MM.1S (cell line): ENCODE measurements around the gene MDH2.

ENCODE experiments used
- DNase-seq: peaks from one replicate; pipeline ENCODE4 v3.0.0-alpha.2; 2015
- H2AFZ ChIP-seq: fragments of 300-600 bp; sonication (generic); 2 replicates; pipeline ENCODE4 v1.6.0; 2016; ENCODE audit warnings: antibody characterized with exemption, low read length
- H3F3A ChIP-seq: fragments of 300-600 bp; sonication (generic); 2 replicates; pipeline ENCODE4 v1.6.1; 2016; ENCODE audit warnings: mild to moderate bottlenecking, antibody characterized with exemption, low read length, moderate library complexity, mixed read lengths; ENCODE audit not compliant: insufficient read depth
- H3K27ac ChIP-seq: fragments of 300-600 bp; sonication (generic); 2 replicates; pipeline ENCODE4 v1.5.1; 2016; ENCODE audit warnings: mild to moderate bottlenecking, low read length
- H3K27me3 ChIP-seq: fragments of 300-600 bp; sonication (generic); replicated peaks from 2 replicates; pipeline ENCODE4 v1.6.0; 2016; ENCODE audit warnings: low read length; ENCODE audit not compliant: insufficient read depth
- H3K36me3 ChIP-seq: fragments of 300-600 bp; sonication (generic); replicated peaks from 2 replicates; pipeline ENCODE4 v1.6.1; 2016; ENCODE audit warnings: mild to moderate bottlenecking, low read length, mixed read lengths; ENCODE audit not compliant: insufficient read depth
- H3K4me1 ChIP-seq: fragments of 300-600 bp; sonication (generic); 2 replicates; pipeline ENCODE4 v1.6.1; 2016; ENCODE audit warnings: low read length, mixed read lengths
- H3K4me2 ChIP-seq: fragments of 300-600 bp; sonication (generic); 2 replicates; pipeline ENCODE4 v1.6.0; 2016; ENCODE audit warnings: low read depth, low read length
- H3K4me3 ChIP-seq: fragments of 300-600 bp; sonication (generic); 2 replicates; pipeline ENCODE4 v1.5.1; 2016; ENCODE audit warnings: low read length, mixed read lengths
- H3K79me2 ChIP-seq: fragments of 300-600 bp; sonication (generic); 2 replicates; pipeline ENCODE4 v1.6.1; 2016; ENCODE audit warnings: mixed run types, low read length, mixed read lengths
- H3K9ac ChIP-seq: fragments of 300-600 bp; sonication (generic); 2 replicates; pipeline ENCODE4 v1.6.1; 2016; ENCODE audit warnings: low read length, mixed read lengths
- H3K9me2 ChIP-seq: fragments of 300-600 bp; sonication (generic); replicated peaks from 2 replicates; pipeline ENCODE4 v1.6.1; 2016; ENCODE audit warnings: mild to moderate bottlenecking, low read length, mixed read lengths; ENCODE audit not compliant: insufficient read depth
- H3K9me3 ChIP-seq: fragments of 300-600 bp; sonication (generic); replicated peaks from 2 replicates; pipeline ENCODE4 v1.6.1; 2016; ENCODE audit warnings: mild to moderate bottlenecking, low read length, mixed read lengths; ENCODE audit not compliant: insufficient read depth
- H4K20me1 ChIP-seq: fragments of 300-600 bp; sonication (generic); 2 replicates; pipeline ENCODE4 v1.6.1; 2016; ENCODE audit warnings: mild to moderate bottlenecking, low read length, moderate library complexity, mixed read lengths; ENCODE audit not compliant: insufficient read depth
- EZH2 ChIP-seq: fragments of 300-600 bp; sonication (generic); optimal IDR thresholded peaks from 2 replicates; pipeline ENCODE3; 2017; ENCODE audit warnings: low read depth, mild to moderate bottlenecking, antibody characterized with exemption, low read length, mixed read lengths
- EZH2phosphoT487 ChIP-seq: fragments of 300-600 bp; sonication (generic); IDR thresholded peaks from 2 replicates; pipeline ENCODE4 v1.6.1; 2018; ENCODE audit warnings: antibody characterized with exemption, low read length
- TF ChIP-seq, protein P1 (sequence below): fragments of 300-600 bp; sonication (generic); IDR thresholded peaks from 2 replicates; pipeline ENCODE4 v1.5.1; 2016; ENCODE audit warnings: antibody characterized with exemption, low read length, mixed read lengths

Gene MDH2

DNA sequence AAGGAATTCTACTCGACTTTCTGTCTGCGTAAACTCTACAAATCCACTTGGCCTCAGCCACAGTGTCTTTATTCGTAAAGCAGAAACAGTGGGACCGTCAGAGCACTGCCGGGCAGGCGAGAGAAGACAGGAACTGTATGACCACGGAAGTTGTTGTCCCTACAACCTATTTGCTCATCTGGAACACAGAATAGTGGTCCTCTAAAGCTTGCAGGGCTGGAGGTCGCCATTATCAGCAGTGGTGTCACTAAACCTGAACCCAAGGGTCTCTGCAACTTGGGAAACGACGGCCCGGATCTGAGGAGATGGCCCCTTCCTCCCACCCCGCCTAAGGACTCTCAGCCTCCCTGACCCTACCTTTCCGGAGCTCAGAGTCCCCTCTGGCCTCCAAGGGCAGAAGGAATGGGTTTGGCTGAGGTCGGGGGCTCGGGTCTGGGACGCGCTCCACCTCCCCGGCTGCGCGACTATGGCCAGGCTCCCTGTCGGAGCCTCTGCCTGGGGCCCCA is 548 bp upstream of the MDH2 start:
- no peaks in the 10 kb centered on the region for H3K9me2 ChIP-seq
- peaks cover 7% of the 10 kb centered on the region for H3K4me1 ChIP-seq
- H3K4me2 ChIP-seq: peak overlapping the region; percentile 53
- H3K4me3 ChIP-seq: peak overlapping the region; percentile 99
- H3K36me3 ChIP-seq: no peaks in the 10 kb centered on the region
- H3K79me2 ChIP-seq: peaks cover 69% of the 10 kb centered on the region
- TF ChIP-seq EZH2: no peak
- TF ChIP-seq, protein P1, sequence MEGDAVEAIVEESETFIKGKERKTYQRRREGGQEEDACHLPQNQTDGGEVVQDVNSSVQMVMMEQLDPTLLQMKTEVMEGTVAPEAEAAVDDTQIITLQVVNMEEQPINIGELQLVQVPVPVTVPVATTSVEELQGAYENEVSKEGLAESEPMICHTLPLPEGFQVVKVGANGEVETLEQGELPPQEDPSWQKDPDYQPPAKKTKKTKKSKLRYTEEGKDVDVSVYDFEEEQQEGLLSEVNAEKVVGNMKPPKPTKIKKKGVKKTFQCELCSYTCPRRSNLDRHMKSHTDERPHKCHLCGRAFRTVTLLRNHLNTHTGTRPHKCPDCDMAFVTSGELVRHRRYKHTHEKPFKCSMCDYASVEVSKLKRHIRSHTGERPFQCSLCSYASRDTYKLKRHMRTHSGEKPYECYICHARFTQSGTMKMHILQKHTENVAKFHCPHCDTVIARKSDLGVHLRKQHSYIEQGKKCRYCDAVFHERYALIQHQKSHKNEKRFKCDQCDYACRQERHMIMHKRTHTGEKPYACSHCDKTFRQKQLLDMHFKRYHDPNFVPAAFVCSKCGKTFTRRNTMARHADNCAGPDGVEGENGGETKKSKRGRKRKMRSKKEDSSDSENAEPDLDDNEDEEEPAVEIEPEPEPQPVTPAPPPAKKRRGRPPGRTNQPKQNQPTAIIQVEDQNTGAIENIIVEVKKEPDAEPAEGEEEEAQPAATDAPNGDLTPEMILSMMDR: no peak
- no peak for TF ChIP-seq EZH2phosphoT487
- no peak for DNase-seq
- H3F3A ChIP-seq: peaks cover 8% of the 10 kb centered on the region
- peak overlapping the region; percentile 98 for H3K9ac ChIP-seq
- no peaks in the 10 kb centered on the region for H4K20me1 ChIP-seq
- H3K9me3 ChIP-seq: no peaks in the 10 kb centered on the region
- peak overlapping the region; percentile 92 for H2AFZ ChIP-seq
- peak overlapping the region; percentile 84; the same call in 1 of the 2 replicates for H3K27ac ChIP-seq
- no peaks in the 10 kb centered on the region for H3K27me3 ChIP-seq

DNA sequence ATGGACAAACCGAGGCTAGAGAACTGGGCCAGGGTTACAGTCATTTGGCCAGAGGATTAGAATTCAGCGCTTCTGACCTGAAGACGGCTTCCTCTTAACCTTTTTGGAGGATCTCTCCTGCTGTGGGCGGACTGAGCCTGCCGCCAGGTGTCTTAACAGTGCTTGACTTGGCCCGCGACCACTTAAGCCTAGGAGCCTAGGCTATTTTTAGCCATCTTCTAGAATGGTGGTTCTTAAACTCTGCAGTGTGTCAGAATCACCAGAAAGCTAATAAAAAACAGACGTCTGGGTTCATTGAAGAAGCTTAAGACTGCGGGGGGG is 722 bp downstream of the MDH2 start:
- H3K4me2 ChIP-seq: peak overlapping the region; percentile 77
- peak overlapping the region; percentile 84 for H3K27ac ChIP-seq
- no peaks in the 10 kb centered on the region for H3K9me3 ChIP-seq
- no peak for TF ChIP-seq EZH2phosphoT487
- TF ChIP-seq EZH2: no peak
- TF ChIP-seq, protein P1: peak; percentile 19
- peaks cover 7% of the 10 kb centered on the region for H3K4me1 ChIP-seq
- H3K79me2 ChIP-seq: peaks cover 81% of the 10 kb centered on the region
- no peaks in the 10 kb centered on the region for H4K20me1 ChIP-seq
- H3K4me3 ChIP-seq: peak overlapping the region; percentile 99
- DNase-seq: peak; percentile 59
- H3K27me3 ChIP-seq: no peaks in the 10 kb centered on the region
- H3F3A ChIP-seq: peaks cover 8% of the 10 kb centered on the region
- H3K9ac ChIP-seq: peak overlapping the region; percentile 98
- H2AFZ ChIP-seq: peak overlapping the region; percentile 92
- H3K36me3 ChIP-seq: no peaks in the 10 kb centered on the region; the same call in 1 of the 2 replicates
- no peaks in the 10 kb centered on the region for H3K9me2 ChIP-seq

DNA sequence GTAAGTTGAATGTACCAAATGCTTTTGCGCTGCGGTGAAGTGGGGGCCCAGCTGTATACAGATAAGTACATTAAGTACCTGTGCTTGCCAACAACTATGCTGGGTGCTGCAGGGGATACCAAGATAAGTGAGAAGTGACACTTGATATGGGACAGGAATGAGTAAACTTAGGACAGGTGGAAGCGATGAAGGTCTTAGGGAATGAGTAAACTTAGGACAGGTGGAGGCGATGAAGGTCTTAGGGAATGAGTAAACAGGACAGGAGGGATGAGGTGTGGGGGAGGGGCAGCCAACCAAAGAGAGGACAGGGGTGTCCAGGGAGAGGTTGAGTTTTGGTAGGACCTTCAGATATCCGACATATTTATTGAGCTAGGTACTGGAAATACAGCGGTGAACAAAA is 1.4 kb downstream of the MDH2 start:
- peak overlapping the region; percentile 99 for H3K4me3 ChIP-seq
- H3K36me3 ChIP-seq: peaks cover under 1% of the 10 kb centered on the region; the same call in 1 of the 2 replicates
- no peaks in the 10 kb centered on the region for H3K9me2 ChIP-seq
- H2AFZ ChIP-seq: no peak overlapping the region
- H4K20me1 ChIP-seq: 0 out of 2 replicates have a peak, but pooled peaks cover under 1% of the 10 kb centered on the region
- H3K9me3 ChIP-seq: no peaks in the 10 kb centered on the region
- H3K9ac ChIP-seq: peak overlapping the region; percentile 98; the same call in 1 of the 2 replicates
- peaks cover 83% of the 10 kb centered on the region for H3K79me2 ChIP-seq
- DNase-seq: no peak
- H3K4me1 ChIP-seq: peaks cover 7% of the 10 kb centered on the region
- no peak for TF ChIP-seq EZH2phosphoT487
- no peak for TF ChIP-seq EZH2
- TF ChIP-seq, protein P1: no peak
- peaks cover 8% of the 10 kb centered on the region for H3F3A ChIP-seq
- no peak overlapping the region for H3K27ac ChIP-seq
- H3K4me2 ChIP-seq: peak overlapping the region; percentile 76
- H3K27me3 ChIP-seq: no peaks in the 10 kb centered on the region
